HG03159 (cell line): ENCODE data around the gene EIF5A2.
"Not testable (repeated sequence)": the region's sequence is repeated elsewhere in the genome, so short reads cannot be mapped to it uniquely, and the experiment has no call there.

Source experiments
- ATAC-seq: cut with Tn5 transposase; IDR thresholded peaks from one replicate; pipeline ENCODE4 v1.9.1; 2021; ENCODE audit warnings: mild to moderate bottlenecking, moderate library complexity; ENCODE audit not compliant: unreplicated experiment

The EIF5A2 gene

DNA sequence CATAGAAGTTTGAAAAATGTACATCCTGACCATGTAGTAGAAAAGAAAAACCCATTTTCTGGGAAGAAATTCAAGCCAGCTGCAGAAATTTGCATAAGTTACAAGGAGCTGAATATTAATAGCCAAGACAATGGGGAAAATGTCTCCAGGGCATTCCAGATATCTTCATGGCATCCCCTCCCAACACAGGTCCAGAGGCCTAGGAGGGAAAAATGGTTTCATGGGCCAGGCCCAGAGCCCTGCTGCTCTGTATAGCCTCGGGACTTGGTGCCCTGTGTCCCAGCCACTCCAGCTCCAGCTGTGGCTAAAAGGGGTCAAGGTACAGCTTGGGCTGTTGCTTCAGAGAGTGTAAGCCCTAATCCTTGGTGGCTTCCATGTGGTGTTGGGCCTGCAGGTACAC, 11.2 kb downstream of the EIF5A2 start:
- ATAC-seq: not testable (repeated sequence)

DNA sequence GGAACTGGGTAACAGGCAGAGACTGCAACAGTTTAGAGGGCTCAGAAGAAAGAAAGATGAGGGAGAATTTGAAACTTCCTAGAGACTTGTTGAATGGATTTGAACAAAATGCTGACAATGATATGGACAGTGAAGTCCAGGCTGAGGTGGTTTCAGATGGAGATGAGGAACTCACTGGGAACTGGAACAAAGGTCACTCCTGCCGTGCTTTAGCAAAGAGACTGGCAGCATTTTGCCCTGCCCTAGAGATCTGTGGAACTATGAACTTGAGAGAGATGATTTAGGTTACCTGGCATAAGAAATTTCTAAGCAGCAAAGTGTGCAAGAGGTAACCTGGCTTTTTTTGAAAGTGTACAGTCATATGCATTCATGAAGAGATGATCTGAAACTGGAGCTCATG, 11.7 kb downstream of the EIF5A2 start:
- no peak for ATAC-seq

DNA sequence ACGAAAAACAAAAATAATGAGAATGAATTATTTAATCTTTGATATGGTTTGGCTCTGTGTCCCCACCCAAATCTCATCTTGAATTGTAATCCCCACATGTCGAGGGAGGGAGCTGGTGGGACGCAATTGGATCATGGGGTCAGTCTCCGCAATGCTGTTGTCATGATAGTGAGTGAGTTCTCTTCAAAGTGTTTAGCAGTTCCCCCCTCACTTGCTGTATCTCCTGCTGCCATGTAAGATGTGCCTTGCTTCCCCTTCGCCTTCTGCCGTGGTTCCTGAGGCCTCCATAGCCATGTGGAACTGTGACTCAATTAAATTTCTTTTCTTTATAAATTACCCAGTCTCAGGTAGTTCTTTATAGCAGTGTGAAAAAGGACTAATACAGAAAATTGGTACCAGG, 12.1 kb downstream of the EIF5A2 start:
- not testable (repeated sequence) for ATAC-seq

DNA sequence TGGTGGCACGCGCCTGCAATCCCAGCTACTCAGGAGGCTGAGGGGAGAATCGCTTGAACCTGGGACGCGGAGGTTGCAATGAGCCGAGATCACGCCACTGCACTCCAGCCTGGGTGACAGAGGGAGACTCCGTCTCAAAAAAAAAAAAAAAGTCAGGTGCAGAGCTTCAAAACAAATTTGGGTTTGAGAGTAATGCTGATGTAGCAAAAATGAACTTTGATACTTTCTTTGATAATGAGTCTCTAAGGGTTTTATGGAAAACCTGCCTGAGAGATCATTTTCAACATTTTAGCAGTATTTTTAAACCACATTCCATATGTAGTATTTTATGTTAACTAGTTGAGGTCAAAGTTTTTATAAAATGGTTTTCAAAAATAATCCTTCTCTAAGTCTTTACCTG, 14.5 kb downstream of the EIF5A2 start:
- ATAC-seq: no peak

DNA sequence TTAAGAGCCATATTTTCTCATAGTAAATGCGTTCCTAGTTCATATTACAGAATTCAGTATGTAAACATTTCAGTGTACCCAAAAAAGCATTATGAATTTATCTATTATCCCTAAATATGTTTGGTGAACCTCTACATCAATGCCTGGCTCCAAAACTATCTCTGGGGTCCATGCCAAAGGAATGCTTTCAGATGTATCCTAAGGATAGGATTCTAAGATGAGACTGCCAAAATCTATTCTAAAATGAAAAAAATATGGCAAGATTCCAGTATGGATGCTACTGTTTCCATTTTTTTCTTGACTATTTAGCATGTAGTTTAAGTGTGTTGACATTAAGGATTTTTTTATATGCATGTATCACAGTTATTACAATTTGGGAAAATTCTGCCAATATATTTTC, 18.8 kb downstream of the EIF5A2 start:
- ATAC-seq: no peak

DNA sequence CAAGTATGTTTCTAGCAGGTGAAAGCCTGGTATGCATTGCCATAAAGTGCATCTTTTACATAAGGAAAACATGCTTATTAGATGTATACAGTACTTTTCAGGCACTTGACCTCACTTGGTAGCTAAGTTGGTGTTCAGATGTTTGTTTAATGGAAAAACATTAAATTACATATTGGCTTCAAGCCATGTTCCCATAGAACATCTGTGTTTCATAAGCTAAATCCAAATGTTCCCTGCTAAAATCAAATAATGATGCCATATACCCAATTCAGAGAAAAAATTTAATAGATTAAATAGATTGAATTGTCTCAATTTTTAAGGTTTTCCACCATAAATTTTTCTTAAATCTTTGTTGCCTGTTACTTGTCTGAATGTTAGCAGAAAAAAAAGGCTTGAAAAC, 19.3 kb downstream of the EIF5A2 start:
- ATAC-seq: no peak

DNA sequence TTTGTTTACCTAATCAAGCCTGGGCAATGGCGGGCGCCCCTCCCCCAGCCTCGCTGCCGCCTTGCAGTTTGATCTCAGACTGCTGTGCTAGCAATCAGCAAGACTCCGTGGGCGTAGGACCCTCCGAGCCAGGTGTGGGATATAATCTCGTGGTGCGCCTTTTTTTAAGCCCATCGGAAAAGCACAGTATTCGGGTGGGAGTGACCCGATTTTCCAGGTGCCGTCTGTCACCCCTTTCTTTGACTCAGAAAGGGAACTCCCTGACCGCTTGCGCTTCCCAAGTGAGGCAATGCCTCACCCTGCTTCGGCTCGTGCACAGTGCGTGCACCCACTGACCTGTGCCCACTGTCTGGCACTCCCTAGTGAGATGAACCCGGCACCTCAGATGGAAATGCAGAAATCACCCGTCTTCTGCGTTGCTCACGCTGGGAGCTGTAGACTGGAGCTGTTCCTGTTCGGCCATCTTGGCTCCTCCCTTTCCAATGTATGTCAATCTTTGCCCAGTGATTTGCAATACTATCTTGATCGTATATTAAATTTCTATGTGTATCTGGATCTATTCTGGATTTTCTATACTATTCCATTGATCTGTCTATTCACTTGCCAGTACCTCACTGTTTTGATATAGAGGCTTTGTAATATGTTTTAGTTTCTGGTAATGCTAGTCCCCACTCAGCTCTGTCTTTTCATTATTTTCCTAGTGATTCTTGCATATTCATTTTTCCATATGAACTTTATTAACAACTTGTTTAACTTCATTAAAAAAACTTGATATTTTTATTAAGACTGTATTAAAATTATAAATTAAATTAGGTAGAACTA, 24.1 kb downstream of the EIF5A2 start:
- not testable (repeated sequence) for ATAC-seq

DNA sequence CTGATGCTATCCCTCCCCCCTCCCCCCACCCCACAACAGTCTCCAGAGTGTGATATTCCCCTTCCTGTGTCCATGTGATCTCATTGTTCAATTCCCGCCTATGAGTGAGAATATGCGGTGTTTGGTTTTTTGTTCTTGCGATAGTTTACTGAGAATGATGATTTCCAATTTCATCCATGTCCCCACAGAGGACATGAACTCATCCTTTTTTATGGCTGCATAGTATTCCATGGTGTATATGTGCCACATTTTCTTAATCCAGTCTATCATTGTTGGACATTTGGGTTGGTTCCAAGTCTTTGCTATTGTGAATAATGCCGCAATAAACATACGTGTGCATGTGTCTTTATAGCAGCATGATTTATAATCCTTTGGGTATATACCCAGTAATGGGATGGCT, 29.7 kb downstream of the EIF5A2 start:
- ATAC-seq: not testable (repeated sequence)

DNA sequence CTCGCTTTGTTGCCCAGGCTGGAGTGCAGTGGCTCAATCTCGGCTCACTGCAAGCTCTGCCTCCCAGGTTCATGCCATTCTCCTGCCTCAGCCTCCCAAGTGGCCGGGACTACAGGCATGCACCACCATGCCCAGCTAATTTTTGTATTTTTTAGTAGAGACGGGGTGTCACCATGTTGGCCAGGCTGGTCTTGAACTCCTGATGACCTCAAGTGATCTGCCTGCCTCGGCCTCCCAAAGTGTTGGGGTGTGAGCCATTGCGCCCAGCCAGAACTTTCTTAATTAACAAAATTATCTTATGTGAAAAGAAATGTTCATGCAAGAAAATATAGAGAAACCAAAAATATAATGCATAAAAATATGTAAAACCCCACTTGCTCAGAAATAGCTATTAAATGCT, 31.1 kb downstream of the EIF5A2 start:
- ATAC-seq: not testable (repeated sequence)

DNA sequence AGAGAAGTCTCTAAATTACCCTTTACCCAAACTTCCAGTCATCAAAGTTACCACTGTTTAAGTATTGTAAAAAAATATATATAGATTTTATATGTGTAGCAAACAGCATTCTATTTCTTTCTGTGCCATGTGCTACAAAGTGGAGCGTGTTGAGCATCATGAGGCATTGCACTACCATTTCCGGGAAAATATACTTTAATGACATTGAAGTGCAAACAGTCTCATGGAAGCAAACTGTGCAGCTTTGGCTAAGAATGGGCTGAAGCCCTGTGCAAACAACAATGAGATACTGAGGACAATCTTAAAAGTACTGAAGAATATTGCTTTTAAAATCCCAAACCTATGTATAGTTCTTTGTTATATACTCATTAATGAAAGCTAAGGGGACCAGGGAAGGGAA, 31.9 kb downstream of the EIF5A2 start:
- ATAC-seq: no peak

DNA sequence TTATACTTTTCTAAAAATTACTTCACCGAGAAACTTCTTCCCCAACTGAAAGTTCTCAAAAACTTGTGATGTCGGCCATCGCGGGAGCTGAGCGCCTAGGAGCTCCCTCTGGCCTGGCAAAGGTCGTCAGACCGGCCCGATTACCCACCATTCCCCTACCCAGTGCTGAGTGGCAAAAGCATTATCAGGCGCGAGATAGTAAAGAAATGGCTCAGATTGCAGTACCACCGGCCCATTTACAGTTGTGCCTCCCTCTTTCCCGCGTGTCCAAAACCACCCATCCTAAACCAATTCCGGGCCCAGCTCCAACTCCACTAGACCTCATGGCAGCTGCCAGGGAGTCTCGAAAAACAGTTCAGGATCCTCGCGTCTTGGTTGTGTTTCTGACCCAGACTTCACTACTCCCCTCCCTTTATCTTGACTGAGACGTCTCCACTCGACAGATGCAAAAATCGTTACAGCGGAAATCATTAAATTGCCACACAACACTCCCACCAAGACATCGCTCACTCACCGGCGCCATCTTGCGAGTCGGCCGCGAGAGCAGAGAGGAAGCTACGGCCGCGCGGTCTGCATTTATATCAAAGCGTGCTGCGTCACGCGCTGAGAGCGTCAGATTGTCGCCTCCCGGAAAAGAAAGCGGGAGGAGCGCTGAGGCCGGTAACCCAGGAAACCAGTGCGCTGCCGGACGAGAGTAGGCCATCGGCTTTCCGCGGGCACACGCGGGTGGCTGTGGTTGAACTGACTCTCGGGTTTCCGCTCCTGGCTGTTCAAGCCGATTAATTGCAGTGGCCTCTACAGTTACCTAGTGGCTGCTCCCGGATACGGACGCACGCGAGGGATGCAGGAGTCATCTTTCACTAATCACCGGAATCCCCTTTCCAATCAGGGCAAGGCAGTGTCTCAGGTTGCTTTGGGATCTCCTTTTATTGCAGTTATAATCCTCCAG, 38.5 kb downstream of the EIF5A2 start, which contains the start of gene RPL22L1:
Gene RPL22L1 (minus strand): TSS at position 551 of the 949 bp plus-strand sequence. CDS start 28 bp downstream, at position 523.
- ATAC-seq: peak; percentile 96

DNA sequence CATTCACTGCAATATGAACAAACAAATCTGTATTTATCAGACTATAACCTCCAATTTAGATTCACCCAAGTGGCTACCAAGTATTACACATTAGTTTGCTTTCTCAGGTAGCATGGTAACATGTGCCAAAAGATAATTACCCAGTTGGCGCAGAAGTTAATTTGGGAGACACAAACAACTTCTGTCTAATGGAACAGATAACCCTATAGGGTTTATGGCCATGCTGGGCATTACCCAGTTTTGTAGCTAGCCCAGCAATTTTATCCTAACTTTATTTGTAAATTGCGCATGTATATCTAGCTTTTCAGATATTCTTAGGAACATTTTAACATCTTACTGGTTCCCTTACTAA, 39.2 kb downstream of the EIF5A2 start:
- ATAC-seq: no peak

DNA sequence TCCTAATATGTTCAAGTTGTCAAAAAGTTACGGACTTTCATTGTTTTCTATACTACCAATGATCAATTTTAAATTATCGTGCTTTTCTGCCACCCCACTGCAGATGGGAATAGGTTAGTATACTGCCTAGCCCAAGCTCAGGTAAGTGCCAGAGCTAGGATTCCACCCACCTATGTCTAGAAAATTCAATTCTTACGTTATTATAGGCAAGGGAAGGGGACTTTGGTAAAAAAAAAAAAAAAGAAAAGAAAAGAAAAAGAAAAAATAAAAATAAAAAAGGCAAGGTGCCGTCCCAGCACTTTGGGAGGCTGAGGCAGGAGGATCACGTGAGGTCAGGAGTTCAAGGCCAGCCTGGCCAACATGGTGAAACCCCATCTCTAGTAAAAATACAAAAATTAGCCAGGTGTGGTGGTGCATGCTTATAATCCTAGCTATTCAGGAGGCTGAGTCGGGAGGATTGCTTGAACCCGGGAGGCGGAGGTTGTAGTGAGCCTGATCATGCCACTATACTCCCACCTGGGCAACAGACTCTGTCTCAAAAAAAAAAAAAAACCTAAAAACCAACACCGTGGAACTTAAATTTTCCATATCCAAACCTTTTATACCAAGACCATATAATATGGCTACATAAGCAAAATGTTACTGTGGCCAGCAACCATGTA, 39.7 kb downstream of the EIF5A2 start:
- no peak for ATAC-seq

DNA sequence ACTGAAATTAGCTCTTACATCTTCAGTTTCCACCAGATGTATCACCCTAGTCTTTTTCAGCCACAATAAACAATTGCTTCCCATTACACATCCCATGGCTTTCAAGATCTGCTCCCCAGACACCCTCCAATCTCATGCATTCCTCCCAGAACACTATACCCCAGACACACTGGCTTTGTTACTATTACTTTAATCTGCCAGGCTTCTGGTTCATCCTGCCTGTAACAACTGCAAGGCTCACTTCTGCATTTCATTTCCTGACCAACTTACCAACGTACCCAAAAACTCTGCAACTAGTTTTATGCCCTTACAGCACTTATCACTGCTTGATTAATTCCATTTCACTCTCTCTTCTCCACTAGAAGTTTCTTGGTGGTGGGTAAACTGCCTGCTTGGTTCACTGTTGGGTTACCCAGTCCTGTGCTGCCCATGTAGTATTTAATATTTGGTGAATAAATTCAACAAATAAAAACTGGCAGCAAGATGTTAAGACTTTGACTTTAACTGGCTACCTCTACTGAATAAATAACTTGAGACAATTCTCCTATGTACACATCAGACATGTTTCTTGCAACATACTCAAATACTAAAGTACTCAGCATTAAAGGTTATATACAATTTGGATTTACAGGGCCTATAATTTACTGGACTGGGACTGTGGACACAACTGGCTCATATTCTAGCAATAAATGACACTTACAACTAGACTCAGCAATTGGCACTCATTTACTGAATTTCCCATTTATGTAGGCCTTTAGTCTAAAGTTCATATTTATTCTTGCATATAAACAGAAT, 41.1 kb downstream of the EIF5A2 start:
- ATAC-seq: peak; percentile 31

DNA sequence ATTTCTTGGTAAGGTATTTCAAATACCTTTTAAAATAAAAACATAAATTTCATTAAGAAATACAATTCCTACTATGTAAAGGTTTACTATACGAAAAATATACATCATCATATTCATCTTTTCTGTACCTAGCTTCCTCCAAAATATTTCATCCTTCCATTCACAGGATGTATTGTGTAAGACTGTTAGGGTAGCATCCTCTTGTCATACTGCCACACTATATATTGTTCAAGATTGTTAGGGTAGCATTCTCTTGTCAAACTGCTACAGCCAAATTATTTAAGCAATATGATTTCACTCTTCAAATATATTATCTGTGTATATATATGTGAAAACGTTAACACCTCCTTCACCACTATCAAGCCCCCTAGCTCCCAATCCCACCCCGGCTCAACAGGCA, 41.9 kb downstream of the EIF5A2 start:
- ATAC-seq: no peak

DNA sequence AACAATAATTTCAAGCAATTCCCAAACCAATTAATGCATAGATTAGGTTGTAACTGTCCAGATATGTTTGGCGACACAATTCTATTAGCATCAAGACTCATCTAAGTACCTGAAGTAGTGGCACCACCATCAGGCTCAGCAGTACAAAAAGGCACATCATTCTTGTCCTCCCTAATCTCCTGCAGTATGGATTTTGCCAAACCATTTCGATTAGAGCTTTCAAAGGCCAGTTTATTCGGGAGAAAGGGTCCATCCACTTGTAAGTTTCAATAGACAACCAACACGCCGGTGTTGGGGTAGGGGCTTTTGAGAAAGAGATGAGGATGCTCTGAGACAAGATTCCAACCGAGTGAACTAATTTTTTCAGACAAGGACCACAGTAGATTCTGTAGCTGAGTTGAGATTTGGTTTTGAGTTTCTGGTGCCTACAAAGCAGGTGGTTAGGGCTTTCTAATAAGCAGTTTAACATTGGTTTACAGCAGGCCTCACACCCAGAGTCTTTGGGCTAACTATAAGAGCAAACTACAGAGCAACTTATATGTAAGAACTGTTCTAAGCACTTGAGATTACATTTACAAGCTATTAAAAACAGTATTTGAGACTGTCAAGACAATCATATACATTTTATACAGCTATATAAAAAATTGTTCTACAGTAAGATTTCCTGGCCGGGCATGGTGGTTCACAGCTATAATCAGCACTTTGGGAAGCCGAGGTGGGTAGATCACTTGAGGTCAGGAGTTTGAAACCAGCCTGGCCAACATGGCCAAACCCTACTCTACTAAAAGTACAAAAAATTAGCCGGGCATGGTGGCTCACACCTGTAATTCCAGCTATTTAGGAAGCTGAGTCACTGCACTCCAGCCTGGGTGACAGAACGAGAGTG, 43.0 kb downstream of the EIF5A2 start:
- ATAC-seq: no peak

DNA sequence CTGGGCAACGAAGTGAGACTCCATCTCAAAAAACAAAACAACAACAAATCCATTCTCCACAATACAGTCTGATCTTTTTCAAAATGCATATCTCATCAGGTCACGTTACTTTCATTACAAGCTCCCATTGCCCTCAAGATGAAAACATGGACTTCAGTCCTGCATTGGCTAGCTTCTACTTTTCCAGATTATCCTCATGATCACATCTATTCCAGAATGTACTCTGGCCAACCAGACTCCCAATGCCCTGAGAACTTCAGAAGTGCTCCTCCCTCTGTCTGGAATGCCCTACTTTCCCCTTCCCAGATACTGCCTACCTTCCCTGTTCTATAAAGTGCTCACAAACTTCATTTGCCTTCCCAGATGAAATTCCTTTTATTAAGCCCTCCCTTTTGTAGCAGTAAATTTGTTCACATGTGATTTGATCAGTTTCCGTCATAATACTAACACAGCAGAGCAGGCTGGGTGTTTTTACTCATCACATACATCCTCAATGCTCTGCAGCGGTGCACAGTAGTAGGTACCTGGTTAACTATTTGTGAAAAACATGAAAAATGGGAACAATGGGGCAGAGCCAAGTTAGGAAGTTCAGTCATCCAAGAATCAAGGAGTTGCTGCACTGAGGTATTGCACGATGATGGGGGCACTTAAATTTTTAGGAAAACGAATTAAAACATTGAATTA, 43.8 kb downstream of the EIF5A2 start:
- ATAC-seq: no peak

DNA sequence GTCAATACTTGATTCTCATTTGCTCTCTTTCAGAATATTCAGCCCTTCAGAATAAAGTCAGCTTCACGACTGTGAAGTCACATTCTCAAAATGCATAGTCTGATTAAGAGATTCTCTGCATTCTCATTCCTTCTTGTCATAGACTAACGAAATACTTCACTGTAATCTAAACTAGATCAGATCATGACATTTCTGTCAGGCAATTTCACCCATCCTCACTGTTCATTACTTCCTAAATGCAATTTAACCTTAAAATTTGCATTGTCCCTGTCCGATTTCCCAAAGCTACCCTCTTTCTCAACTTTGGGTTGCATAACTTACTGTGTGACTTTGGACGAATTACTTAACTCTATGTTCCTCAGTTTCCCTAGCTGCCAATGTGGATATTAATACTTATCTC, 44.6 kb downstream of the EIF5A2 start:
- no peak for ATAC-seq
